Upper lobe of left lung (tissue), 4 donors: ENCODE data around the gene CD300LG.

Experiments used
- EP300 ChIP-seq, 4 donors: sonication (generic); formaldehyde crosslinking; IDR thresholded peaks; one replicate each; pipeline ENCODE4 v1.5.1; 2017; ENCODE audit warnings: antibody characterized with exemption in 4 of 4, control low read depth in 2 of 4
- POLR2A ChIP-seq, 4 donors: fragments of 450-650 bp; IDR thresholded peaks; one replicate each; pipeline ENCODE4 v1.5.1; 2016 to 2017; ENCODE audit warnings: antibody characterized with exemption in 4 of 4, mild to moderate bottlenecking in 2 of 4
- POLR2AphosphoS5 ChIP-seq, 2 donors: sonication (generic); formaldehyde crosslinking; IDR thresholded peaks; one replicate each; pipeline ENCODE4 v1.5.1; 2017; ENCODE audit warnings: antibody characterized with exemption in 2 of 2
- TF ChIP-seq, protein P1 (sequence below), 6 experiments: fragments of 450-650 bp in 4 of 6; fragments of 200-600 bp in 2 of 6; sonication (generic) in 2 of 6; IDR thresholded peaks; one replicate each; pipeline ENCODE4 v1.5.1; 2016 to 2019; ENCODE audit warnings: antibody characterized with exemption in 6 of 6

- TF ChIP-seq, protein P1, sequence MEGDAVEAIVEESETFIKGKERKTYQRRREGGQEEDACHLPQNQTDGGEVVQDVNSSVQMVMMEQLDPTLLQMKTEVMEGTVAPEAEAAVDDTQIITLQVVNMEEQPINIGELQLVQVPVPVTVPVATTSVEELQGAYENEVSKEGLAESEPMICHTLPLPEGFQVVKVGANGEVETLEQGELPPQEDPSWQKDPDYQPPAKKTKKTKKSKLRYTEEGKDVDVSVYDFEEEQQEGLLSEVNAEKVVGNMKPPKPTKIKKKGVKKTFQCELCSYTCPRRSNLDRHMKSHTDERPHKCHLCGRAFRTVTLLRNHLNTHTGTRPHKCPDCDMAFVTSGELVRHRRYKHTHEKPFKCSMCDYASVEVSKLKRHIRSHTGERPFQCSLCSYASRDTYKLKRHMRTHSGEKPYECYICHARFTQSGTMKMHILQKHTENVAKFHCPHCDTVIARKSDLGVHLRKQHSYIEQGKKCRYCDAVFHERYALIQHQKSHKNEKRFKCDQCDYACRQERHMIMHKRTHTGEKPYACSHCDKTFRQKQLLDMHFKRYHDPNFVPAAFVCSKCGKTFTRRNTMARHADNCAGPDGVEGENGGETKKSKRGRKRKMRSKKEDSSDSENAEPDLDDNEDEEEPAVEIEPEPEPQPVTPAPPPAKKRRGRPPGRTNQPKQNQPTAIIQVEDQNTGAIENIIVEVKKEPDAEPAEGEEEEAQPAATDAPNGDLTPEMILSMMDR (IDR thresholded peaks at IDR 0.05): no peak
- TF ChIP-seq EP300 (IDR thresholded peaks at IDR 0.05) (no peak), POLR2AphosphoS5 (IDR thresholded peaks at IDR 0.05) (no peak), POLR2A (IDR thresholded peaks at IDR 0.05) (no peak)
Measured at GRCh38 chr17:43890240-43890639, 43.3 kb downstream of the CD300LG start.
